HEK293 (cell line): ENCODE results near the gene SSTR4.

ENCODE experiments used
- BCL6B ChIP-seq: fragments of 450-650 bp; formaldehyde crosslinking; IDR thresholded peaks from 2 replicates; pipeline ENCODE4 v1.5.1; 2017; ENCODE audit warnings: missing biosample characterization, missing genetic modification characterization
- CTCF ChIP-seq: fragments of 450-650 bp; formaldehyde crosslinking; IDR thresholded peaks from 2 replicates; pipeline ENCODE4 v1.5.1; 2016; ENCODE audit warnings: missing biosample characterization, missing genetic modification characterization
- TCF7L2 ChIP-seq: IDR thresholded peaks from 2 replicates; pipeline ENCODE4 v1.6.1; 2011; ENCODE audit warnings: low read depth, mild to moderate bottlenecking, inconsistent platforms, low read length, moderate library complexity, borderline replicate concordance
- ZNF362 ChIP-seq: fragments of 450-650 bp; formaldehyde crosslinking; IDR thresholded peaks from 2 replicates; pipeline ENCODE4 v1.5.1; 2016; ENCODE audit warnings: missing biosample characterization, missing genetic modification characterization
- ZNF394 ChIP-seq: fragments of 450-650 bp; formaldehyde crosslinking; IDR thresholded peaks from 2 replicates; pipeline ENCODE4 v1.5.1; 2016; ENCODE audit warnings: missing biosample characterization, missing genetic modification characterization, mild to moderate bottlenecking, moderate library complexity, borderline replicate concordance
- ZNF580 ChIP-seq: fragments of 450-650 bp; formaldehyde crosslinking; IDR thresholded peaks from 2 replicates; pipeline ENCODE4 v1.5.1; 2016; ENCODE audit warnings: missing biosample characterization, missing genetic modification characterization
- ZNF585B ChIP-seq: fragments of 450-650 bp; formaldehyde crosslinking; IDR thresholded peaks from 2 replicates; pipeline ENCODE4 v1.5.1; 2016; ENCODE audit warnings: missing biosample characterization, missing genetic modification characterization
- TF ChIP-seq, protein P1 (sequence below): IDR thresholded peaks from 2 replicates; pipeline ENCODE4 v1.6.1; 2011; ENCODE audit warnings: mild to moderate bottlenecking, low read depth, low read length, borderline replicate concordance

DNA sequence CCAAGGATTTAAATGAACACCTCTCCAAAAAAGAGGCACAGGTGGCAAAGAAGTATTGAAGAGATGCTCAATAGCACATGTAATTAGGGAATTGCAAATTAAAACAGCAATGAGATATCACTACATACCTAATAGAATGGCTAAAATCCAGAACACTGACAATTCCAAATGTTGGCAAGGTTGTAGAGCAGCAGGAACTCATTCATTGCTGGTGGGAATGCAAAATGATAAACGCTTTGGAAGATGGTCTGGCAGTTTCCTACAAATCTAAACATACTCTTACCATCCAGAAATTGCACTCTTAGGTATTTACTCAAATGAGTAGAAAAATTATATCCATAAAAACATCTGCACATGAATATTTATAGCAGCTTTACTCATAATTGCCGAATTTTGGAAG, 34.0 kb downstream of the SSTR4 start:
- TF ChIP-seq ZNF585B (no peak), ZNF362 (tag by site-specific recombination) (no peak), TCF7L2 (no peak), CTCF (tag by site-specific recombination) (no peak), BCL6B (tag by site-specific recombination) (no peak), ZNF394 (tag by site-specific recombination) (no peak), ZNF580 (tag by site-specific recombination) (no peak)
- TF ChIP-seq, protein P1, sequence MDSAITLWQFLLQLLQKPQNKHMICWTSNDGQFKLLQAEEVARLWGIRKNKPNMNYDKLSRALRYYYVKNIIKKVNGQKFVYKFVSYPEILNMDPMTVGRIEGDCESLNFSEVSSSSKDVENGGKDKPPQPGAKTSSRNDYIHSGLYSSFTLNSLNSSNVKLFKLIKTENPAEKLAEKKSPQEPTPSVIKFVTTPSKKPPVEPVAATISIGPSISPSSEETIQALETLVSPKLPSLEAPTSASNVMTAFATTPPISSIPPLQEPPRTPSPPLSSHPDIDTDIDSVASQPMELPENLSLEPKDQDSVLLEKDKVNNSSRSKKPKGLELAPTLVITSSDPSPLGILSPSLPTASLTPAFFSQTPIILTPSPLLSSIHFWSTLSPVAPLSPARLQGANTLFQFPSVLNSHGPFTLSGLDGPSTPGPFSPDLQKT, result no peak
